ENCODE measurements around the gene DEXI. TPM values are rescaled to one million over a fixed set of nuclear protein-coding genes. Genes with fewer than 3 reads are reported as not detected.
A peak's percentile ranks its signal among the peaks of the same experiment; 100 is the strongest.

DEXI gene
- polyA plus RNA-seq, 1 donor from 2014 or later, result 52.0 TPM

GRCh38 chr16:10938796-10939648 lies 3.2 kb downstream of the DEXI start:
- TF ChIP-seq POLR2AphosphoS5 (IDR thresholded peaks at IDR 0.05) (no peak), SMC3 (conservative IDR thresholded peaks at IDR 0.05; ENCODE audit: poor library complexity) (no peak), TAF1 (IDR thresholded peaks at IDR 0.05; ENCODE audit: low read depth) (no peak), RAD21 (conservative IDR thresholded peaks at IDR 0.05) (no peak)
- TF ChIP-seq, protein P1, sequence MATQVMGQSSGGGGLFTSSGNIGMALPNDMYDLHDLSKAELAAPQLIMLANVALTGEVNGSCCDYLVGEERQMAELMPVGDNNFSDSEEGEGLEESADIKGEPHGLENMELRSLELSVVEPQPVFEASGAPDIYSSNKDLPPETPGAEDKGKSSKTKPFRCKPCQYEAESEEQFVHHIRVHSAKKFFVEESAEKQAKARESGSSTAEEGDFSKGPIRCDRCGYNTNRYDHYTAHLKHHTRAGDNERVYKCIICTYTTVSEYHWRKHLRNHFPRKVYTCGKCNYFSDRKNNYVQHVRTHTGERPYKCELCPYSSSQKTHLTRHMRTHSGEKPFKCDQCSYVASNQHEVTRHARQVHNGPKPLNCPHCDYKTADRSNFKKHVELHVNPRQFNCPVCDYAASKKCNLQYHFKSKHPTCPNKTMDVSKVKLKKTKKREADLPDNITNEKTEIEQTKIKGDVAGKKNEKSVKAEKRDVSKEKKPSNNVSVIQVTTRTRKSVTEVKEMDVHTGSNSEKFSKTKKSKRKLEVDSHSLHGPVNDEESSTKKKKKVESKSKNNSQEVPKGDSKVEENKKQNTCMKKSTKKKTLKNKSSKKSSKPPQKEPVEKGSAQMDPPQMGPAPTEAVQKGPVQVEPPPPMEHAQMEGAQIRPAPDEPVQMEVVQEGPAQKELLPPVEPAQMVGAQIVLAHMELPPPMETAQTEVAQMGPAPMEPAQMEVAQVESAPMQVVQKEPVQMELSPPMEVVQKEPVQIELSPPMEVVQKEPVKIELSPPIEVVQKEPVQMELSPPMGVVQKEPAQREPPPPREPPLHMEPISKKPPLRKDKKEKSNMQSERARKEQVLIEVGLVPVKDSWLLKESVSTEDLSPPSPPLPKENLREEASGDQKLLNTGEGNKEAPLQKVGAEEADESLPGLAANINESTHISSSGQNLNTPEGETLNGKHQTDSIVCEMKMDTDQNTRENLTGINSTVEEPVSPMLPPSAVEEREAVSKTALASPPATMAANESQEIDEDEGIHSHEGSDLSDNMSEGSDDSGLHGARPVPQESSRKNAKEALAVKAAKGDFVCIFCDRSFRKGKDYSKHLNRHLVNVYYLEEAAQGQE (IDR thresholded peaks at IDR 0.05; ENCODE audit: borderline replicate concordance), result no peak
- Histone ChIP-seq H3K4me2 (ENCODE audit: low read length) (no peak overlapping the region), H3F3A (ENCODE audit: insufficient read depth, low read length, poor library complexity, severe bottlenecking) (no peaks in the 10 kb centered on the region), H3K36me3 (ENCODE audit: insufficient read depth, low read length) (no peaks in the 10 kb centered on the region), H3K27ac (ENCODE audit: low read length) (no peak overlapping the region), H3K4me3 (ENCODE audit: low read length) (peak overlapping the region; percentile 77), H3K79me2 (replicated peaks; ENCODE audit: insufficient read depth, low read length) (peaks cover 9% of the 10 kb centered on the region), H3K9me2 (ENCODE audit: insufficient read depth, low read length) (no peaks in the 10 kb centered on the region), H3K9me3 (ENCODE audit: low read length) (no peaks in the 10 kb centered on the region), H2AFZ (ENCODE audit: low read depth, low read length) (no peak overlapping the region), H3K9ac (ENCODE audit: low read length) (no peak overlapping the region), H3K27me3 (ENCODE audit: insufficient read depth, low read depth, low read length) (no peaks in the 10 kb centered on the region), H4K20me1 (ENCODE audit: insufficient read depth) (no peaks in the 10 kb centered on the region)

- Histone ChIP-seq H3K27ac (ENCODE audit: low read length) (no peak overlapping the region), H3K4me2 (ENCODE audit: low read length) (no peak overlapping the region), H3K9ac (ENCODE audit: low read length) (no peak overlapping the region), H3F3A (ENCODE audit: insufficient read depth, low read length, poor library complexity, severe bottlenecking) (no peaks in the 10 kb centered on the region), H3K9me2 (ENCODE audit: insufficient read depth, low read length) (no peaks in the 10 kb centered on the region), H4K20me1 (ENCODE audit: insufficient read depth) (no peaks in the 10 kb centered on the region), H3K4me3 (ENCODE audit: low read length) (peak overlapping the region; percentile 77), H3K36me3 (ENCODE audit: insufficient read depth, low read length) (no peaks in the 10 kb centered on the region), H3K79me2 (replicated peaks; ENCODE audit: insufficient read depth, low read length) (peaks cover 9% of the 10 kb centered on the region), H3K9me3 (ENCODE audit: low read length) (no peaks in the 10 kb centered on the region), H2AFZ (ENCODE audit: low read depth, low read length) (no peak overlapping the region), H3K27me3 (ENCODE audit: insufficient read depth, low read depth, low read length) (no peaks in the 10 kb centered on the region)
- no peak for TF ChIP-seq TAF1 (IDR thresholded peaks at IDR 0.05; ENCODE audit: low read depth)
- TF ChIP-seq MXI1 (conservative IDR thresholded peaks at IDR 0.05; ENCODE audit: poor library complexity, severe bottlenecking), result no peak
- no peak for TF ChIP-seq EP300 (conservative IDR thresholded peaks at IDR 0.05; ENCODE audit: poor library complexity, severe bottlenecking)
- TF ChIP-seq, protein P2, sequence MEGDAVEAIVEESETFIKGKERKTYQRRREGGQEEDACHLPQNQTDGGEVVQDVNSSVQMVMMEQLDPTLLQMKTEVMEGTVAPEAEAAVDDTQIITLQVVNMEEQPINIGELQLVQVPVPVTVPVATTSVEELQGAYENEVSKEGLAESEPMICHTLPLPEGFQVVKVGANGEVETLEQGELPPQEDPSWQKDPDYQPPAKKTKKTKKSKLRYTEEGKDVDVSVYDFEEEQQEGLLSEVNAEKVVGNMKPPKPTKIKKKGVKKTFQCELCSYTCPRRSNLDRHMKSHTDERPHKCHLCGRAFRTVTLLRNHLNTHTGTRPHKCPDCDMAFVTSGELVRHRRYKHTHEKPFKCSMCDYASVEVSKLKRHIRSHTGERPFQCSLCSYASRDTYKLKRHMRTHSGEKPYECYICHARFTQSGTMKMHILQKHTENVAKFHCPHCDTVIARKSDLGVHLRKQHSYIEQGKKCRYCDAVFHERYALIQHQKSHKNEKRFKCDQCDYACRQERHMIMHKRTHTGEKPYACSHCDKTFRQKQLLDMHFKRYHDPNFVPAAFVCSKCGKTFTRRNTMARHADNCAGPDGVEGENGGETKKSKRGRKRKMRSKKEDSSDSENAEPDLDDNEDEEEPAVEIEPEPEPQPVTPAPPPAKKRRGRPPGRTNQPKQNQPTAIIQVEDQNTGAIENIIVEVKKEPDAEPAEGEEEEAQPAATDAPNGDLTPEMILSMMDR (IDR thresholded peaks at IDR 0.05; ENCODE audit: poor library complexity, severe bottlenecking), result no peak
- TF ChIP-seq SMC3 (conservative IDR thresholded peaks at IDR 0.05; ENCODE audit: poor library complexity), result no peak
- TF ChIP-seq POLR2AphosphoS5 (IDR thresholded peaks at IDR 0.05), result no peak
- no peak for TF ChIP-seq RAD21 (conservative IDR thresholded peaks at IDR 0.05)
- TF ChIP-seq, protein P1 (IDR thresholded peaks at IDR 0.05; ENCODE audit: borderline replicate concordance), result no peak
- TF ChIP-seq EZH2 (IDR thresholded peaks at IDR 0.05; ENCODE audit: borderline replicate concordance, insufficient read depth, low read length, poor library complexity, severe bottlenecking), result no peak
These were observed 3.9 kb downstream of the DEXI start for GRCh38 chr16:10938321-10938720.

All from neural cell (in vitro differentiated cells).